Fibroblast of skin of left quadriceps (primary cell): ENCODE results near the gene USP54.

ENCODE experiments used
- DNase-seq, 2 experiments: peaks; one replicate each; pipeline ENCODE4 v3.0.0-alpha.2; 2013; ENCODE audit warnings: low read depth in 2 of 2

The USP54 gene

GRCh38 chr10:73467206-73467605 lies 123.9 kb downstream of the USP54 start:
- no peak for DNase-seq

- DNase-seq = no peak
Measured at GRCh38 chr10:73465978-73466726, 125.0 kb downstream of the USP54 start.

GRCh38 chr10:73460897-73461296 lies 130.2 kb downstream of the USP54 start:
- no peak for DNase-seq

GRCh38 chr10:73459683-73460314 lies 131.3 kb downstream of the USP54 start:
- peak; percentile 13 to 15 for DNase-seq

- no peak for DNase-seq
Measured at GRCh38 chr10:73456187-73456890, 134.8 kb downstream of the USP54 start.

- DNase-seq = no peak
Measured at GRCh38 chr10:73449113-73449512, 142.0 kb downstream of the USP54 start.

GRCh38 chr10:73448384-73448783 lies 142.8 kb downstream of the USP54 start:
- DNase-seq = no peak
